HEK293 (cell line): Measurements from ENCODE around the gene CRISP2.
"Not testable (repeated sequence)": the region's sequence is repeated elsewhere in the genome, so short reads cannot be mapped to it uniquely, and the experiment has no call there.

Experiments used
- CTCF ChIA-PET: fragments of 350-600 bp; formaldehyde crosslinking; extraction: SDS; loops from one replicate; lab custom pipeline; 2021; ENCODE audit warnings: antibody characterized with exemption; lab: Yijun Ruan, JAX
- POLR2A ChIA-PET: fragments of 300-600 bp; formaldehyde crosslinking; extraction: SDS; loops from one replicate; lab custom pipeline; 2020; ENCODE audit warnings: antibody characterized with exemption, inconsistent platforms; lab: Yijun Ruan, JAX
- H3K27ac ChIP-seq: fragments of 200-500 bp; sonication (Bioruptor generic); 2 replicates; pipeline ENCODE4 v1.5.1; 2014; ENCODE audit warnings: low read depth, low read length, control low read depth, inconsistent platforms; ENCODE audit errors: extremely low read depth
- H3K36me3 ChIP-seq, 2 experiments: fragments of 200-500 bp in 1 of 2; sonication (Bioruptor generic) in 1 of 2; 1 replicate in 1 of 2; 2 replicates in 1 of 2; pipeline ENCODE4 v1.5.1; 2014 to 2017; ENCODE audit warnings: inconsistent platforms in 2 of 2, low read length in 2 of 2; ENCODE audit not compliant: control insufficient read depth in 2 of 2, insufficient read depth in 1 of 2
- H3K4me1 ChIP-seq: fragments of 200-500 bp; sonication (Bioruptor generic); 2 replicates; pipeline ENCODE4 v1.5.1; 2014; ENCODE audit warnings: mild to moderate bottlenecking, low read length, inconsistent platforms; ENCODE audit not compliant: control insufficient read depth, insufficient read depth
- H3K4me3 ChIP-seq: 2 replicates; pipeline ENCODE4 v1.5.1; 2011; ENCODE audit warnings: low read depth, mild to moderate bottlenecking, control low read depth, low read length, moderate library complexity
- H3K9me3 ChIP-seq: fragments of 200-500 bp; sonication (Bioruptor generic); 2 replicates; pipeline ENCODE4 v1.5.1; 2014; ENCODE audit warnings: low read depth, low read length, inconsistent platforms; ENCODE audit not compliant: control insufficient read depth, insufficient read depth
- MYNN ChIP-seq: fragments of 450-650 bp; formaldehyde crosslinking; IDR thresholded peaks from 2 replicates; pipeline ENCODE4 v1.5.1; 2016; ENCODE audit warnings: missing biosample characterization, missing genetic modification characterization, borderline replicate concordance
- TCF7L2 ChIP-seq: IDR thresholded peaks from 2 replicates; pipeline ENCODE4 v1.6.1; 2011; ENCODE audit warnings: low read depth, mild to moderate bottlenecking, inconsistent platforms, low read length, moderate library complexity, borderline replicate concordance
- YY2 ChIP-seq: fragments of 450-650 bp; formaldehyde crosslinking; IDR thresholded peaks from 2 replicates; pipeline ENCODE4 v1.5.1; 2016; ENCODE audit warnings: missing biosample characterization, missing genetic modification characterization
- ZNF114 ChIP-seq: fragments of 450-650 bp; formaldehyde crosslinking; IDR thresholded peaks from 2 replicates; pipeline ENCODE4 v1.5.0; 2017; ENCODE audit warnings: missing biosample characterization, missing genetic modification characterization
- ZNF16 ChIP-seq: fragments of 450-650 bp; formaldehyde crosslinking; IDR thresholded peaks from 2 replicates; pipeline ENCODE4 v1.5.1; 2016; ENCODE audit warnings: low read depth, missing biosample characterization, missing genetic modification characterization
- ZNF23 ChIP-seq: fragments of 450-650 bp; formaldehyde crosslinking; IDR thresholded peaks from 2 replicates; pipeline ENCODE4 v1.5.1; 2016; ENCODE audit warnings: missing biosample characterization, missing genetic modification characterization, borderline replicate concordance
- ZNF248 ChIP-seq: fragments of 450-650 bp; formaldehyde crosslinking; IDR thresholded peaks from 2 replicates; pipeline ENCODE4 v1.5.1; 2017; ENCODE audit warnings: missing biosample characterization, missing genetic modification characterization
- ZNF354C ChIP-seq: fragments of 450-650 bp; formaldehyde crosslinking; IDR thresholded peaks from 2 replicates; pipeline ENCODE4 v1.5.1; 2016; ENCODE audit warnings: missing biosample characterization, missing genetic modification characterization, low read depth, borderline replicate concordance
- ZNF416 ChIP-seq: fragments of 450-650 bp; formaldehyde crosslinking; IDR thresholded peaks from 2 replicates; pipeline ENCODE4 v1.5.1; 2016; ENCODE audit warnings: missing biosample characterization, missing genetic modification characterization
- ZNF530 ChIP-seq: fragments of 450-650 bp; formaldehyde crosslinking; IDR thresholded peaks from 2 replicates; pipeline ENCODE4 v1.5.1; 2016; ENCODE audit warnings: low read depth, missing biosample characterization, missing genetic modification characterization
- ZNF624 ChIP-seq: fragments of 450-650 bp; formaldehyde crosslinking; IDR thresholded peaks from 2 replicates; pipeline ENCODE4 v1.5.1; 2017; ENCODE audit warnings: missing biosample characterization, missing genetic modification characterization
- ZNF629 ChIP-seq: fragments of 450-650 bp; formaldehyde crosslinking; IDR thresholded peaks from 2 replicates; pipeline ENCODE4 v1.5.1; 2017; ENCODE audit warnings: missing biosample characterization, missing genetic modification characterization
- TF ChIP-seq, protein P1 (sequence below): fragments of 450-650 bp; formaldehyde crosslinking; IDR thresholded peaks from 2 replicates; pipeline ENCODE4 v1.5.1; 2017; ENCODE audit warnings: missing biosample characterization, missing genetic modification characterization
- TF ChIP-seq, protein P2 (sequence below): fragments of 450-650 bp; formaldehyde crosslinking; IDR thresholded peaks from 2 replicates; pipeline ENCODE4; 2016; ENCODE audit warnings: missing biosample characterization, missing genetic modification characterization
- TF ChIP-seq, protein P3 (sequence below): fragments of 450-650 bp; formaldehyde crosslinking; IDR thresholded peaks from 2 replicates; pipeline ENCODE4 v1.5.1; 2016; ENCODE audit warnings: missing biosample characterization, missing genetic modification characterization
- TF ChIP-seq, protein P4 (sequence below): fragments of 450-650 bp; formaldehyde crosslinking; IDR thresholded peaks from 2 replicates; pipeline ENCODE4 v1.5.1; 2017; ENCODE audit warnings: missing biosample characterization, missing genetic modification characterization

CRISP2 gene

DNA sequence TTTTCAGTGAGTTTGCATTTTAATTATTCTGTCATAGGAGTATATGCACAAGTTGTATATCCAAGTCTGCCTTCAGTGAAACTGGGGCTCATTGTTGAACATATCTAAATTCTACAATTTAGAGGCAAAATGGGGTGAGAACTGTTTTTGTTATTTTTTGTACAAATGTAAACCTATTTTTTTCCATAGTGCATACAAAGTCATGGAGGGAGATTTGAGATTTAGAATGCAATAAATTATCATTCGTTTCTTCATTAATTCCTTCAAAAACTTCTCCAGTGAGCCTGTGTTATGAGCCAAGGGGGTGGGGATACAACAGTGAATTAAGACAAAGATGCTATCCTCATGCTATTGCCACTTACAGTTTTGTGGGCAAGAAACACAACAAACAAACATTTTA lies 46.9 kb downstream of the CRISP2 start (continued):
- TF ChIP-seq, protein P1, sequence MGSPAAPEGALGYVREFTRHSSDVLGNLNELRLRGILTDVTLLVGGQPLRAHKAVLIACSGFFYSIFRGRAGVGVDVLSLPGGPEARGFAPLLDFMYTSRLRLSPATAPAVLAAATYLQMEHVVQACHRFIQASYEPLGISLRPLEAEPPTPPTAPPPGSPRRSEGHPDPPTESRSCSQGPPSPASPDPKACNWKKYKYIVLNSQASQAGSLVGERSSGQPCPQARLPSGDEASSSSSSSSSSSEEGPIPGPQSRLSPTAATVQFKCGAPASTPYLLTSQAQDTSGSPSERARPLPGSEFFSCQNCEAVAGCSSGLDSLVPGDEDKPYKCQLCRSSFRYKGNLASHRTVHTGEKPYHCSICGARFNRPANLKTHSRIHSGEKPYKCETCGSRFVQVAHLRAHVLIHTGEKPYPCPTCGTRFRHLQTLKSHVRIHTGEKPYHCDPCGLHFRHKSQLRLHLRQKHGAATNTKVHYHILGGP: no peak
- TF ChIP-seq, protein P2, sequence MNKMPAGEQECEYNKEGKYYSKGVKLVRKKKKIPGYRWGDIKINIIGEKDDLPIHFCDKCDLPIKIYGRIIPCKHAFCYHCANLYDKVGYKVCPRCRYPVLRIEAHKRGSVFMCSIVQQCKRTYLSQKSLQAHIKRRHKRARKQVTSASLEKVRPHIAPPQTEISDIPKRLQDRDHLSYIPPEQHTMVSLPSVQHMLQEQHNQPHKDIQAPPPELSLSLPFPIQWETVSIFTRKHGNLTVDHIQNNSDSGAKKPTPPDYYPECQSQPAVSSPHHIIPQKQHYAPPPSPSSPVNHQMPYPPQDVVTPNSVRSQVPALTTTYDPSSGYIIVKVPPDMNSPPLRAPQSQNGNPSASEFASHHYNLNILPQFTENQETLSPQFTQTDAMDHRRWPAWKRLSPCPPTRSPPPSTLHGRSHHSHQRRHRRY (tag by site-specific recombination): no peak
- TF ChIP-seq ZNF248 (tag by site-specific recombination): no peak
- no peak for TF ChIP-seq ZNF23 (tag by site-specific recombination)
- no peak for TF ChIP-seq ZNF530 (tag by site-specific recombination)
- no peak for TF ChIP-seq ZNF114 (tag by site-specific recombination)

DNA sequence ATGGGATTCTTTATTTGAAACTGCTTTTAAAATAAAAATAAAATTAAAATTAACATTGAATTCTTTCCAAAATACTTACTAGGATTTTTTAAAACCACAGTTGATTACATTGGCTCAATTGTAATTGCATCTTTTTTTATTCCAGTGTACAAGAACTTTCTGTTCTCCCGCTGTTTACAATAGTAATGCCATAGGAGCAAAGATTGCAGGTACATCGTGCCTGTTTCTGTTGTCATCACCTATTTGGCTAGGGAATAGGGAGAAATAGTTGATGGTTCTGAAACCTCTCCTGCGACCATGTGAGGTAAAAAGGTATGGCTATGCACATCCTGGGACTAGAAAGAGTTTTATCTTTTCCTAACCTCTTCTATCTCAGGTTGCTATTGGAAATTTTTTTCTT lies 48.5 kb downstream of the CRISP2 start:
- no peaks in the 10 kb centered on the region for H3K36me3 ChIP-seq
- no peak overlapping the region for H3K4me3 ChIP-seq
- H3K4me1 ChIP-seq: no peaks in the 10 kb centered on the region
- no peaks in the 10 kb centered on the region for H3K9me3 ChIP-seq
- POLR2A ChIA-PET: interaction anchor here (0.6 kb wide), 1 partner anchor 120 kb away, joined by 5 read pairs; no protein-coding TSS in a partner anchor
- CTCF ChIA-PET: no interaction called here
- H3K27ac ChIP-seq: no peak overlapping the region
- TF ChIP-seq ZNF416 (tag by site-specific recombination): no peak
- TF ChIP-seq TCF7L2: no peak
- TF ChIP-seq ZNF16 (tag by site-specific recombination): no peak
- TF ChIP-seq ZNF629 (tag by site-specific recombination): no peak
- TF ChIP-seq, protein P3, sequence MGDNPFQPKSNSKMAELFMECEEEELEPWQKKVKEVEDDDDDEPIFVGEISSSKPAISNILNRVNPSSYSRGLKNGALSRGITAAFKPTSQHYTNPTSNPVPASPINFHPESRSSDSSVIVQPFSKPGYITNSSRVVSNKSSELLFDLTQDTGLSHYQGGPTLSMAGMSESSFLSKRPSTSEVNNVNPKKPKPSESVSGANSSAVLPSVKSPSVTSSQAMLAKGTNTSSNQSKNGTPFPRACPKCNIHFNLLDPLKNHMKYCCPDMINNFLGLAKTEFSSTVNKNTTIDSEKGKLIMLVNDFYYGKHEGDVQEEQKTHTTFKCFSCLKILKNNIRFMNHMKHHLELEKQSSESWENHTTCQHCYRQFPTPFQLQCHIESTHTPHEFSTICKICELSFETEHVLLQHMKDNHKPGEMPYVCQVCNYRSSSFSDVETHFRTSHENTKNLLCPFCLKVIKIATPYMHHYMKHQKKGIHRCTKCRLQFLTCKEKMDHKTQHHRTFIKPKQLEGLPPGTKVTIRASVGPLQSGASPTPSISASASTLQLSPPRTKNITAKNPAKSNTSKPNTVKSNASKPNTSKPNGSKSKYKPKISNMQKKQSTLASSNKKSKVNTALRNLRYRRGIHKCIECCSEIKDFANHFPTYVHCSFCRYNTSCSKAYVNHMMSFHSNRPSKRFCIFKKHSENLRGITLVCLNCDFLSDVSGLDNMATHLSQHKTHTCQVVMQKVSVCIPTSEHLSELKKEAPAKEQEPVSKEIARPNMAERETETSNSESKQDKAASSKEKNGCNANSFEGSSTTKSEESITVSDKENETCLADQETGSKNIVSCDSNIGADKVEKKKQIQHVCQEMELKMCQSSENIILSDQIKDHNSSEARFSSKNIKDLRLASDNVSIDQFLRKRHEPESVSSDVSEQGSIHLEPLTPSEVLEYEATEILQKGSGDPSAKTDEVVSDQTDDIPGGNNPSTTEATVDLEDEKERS (tag by site-specific recombination): no peak
- no peak for TF ChIP-seq ZNF354C (tag by site-specific recombination)
- TF ChIP-seq ZNF624 (tag by site-specific recombination): no peak
- TF ChIP-seq, protein P4, sequence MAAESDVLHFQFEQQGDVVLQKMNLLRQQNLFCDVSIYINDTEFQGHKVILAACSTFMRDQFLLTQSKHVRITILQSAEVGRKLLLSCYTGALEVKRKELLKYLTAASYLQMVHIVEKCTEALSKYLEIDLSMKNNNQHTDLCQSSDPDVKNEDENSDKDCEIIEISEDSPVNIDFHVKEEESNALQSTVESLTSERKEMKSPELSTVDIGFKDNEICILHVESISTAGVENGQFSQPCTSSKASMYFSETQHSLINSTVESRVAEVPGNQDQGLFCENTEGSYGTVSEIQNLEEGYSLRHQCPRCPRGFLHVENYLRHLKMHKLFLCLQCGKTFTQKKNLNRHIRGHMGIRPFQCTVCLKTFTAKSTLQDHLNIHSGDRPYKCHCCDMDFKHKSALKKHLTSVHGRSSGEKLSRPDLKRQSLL: no peak
- TF ChIP-seq YY2 (tag by site-specific recombination): no peak
- TF ChIP-seq MYNN (tag by site-specific recombination): no peak

DNA sequence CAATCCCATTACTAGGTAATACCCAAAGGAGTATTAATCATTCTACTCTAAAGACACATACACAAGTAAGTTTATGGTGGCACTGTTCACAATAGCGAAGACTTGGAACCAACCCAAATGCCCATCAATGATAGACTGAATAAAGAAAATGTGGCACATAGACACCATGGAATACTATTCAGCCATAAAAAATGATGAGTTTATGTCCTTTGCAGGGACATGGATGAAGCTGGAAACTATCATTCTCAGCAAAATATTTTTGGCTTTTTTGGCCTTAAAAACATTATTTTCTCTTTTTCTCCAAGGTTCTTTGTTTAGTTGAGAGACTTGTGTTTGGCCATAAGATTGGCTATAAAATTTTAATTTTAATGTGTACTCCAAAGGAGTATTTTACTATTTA lies 49.3 kb downstream of the CRISP2 start:
- H3K36me3 ChIP-seq, H3K4me3 ChIP-seq, CTCF ChIA-PET, H3K27ac ChIP-seq, H3K4me1 ChIP-seq, H3K9me3 ChIP-seq: not testable (repeated sequence)
- POLR2A ChIA-PET: interaction anchor here (0.6 kb wide), 1 partner anchor 119 kb away, joined by 5 read pairs; no protein-coding TSS in a partner anchor
